SK-N-SH (cell line): Measurements from ENCODE around the gene CHST13. TPM values are rescaled to one million over a fixed set of nuclear protein-coding genes. Genes with fewer than 3 reads are reported as not detected.

Experiments used
- CTCF ChIA-PET: fragments of 300-600, 350-600 bp; formaldehyde crosslinking; extraction: SDS; loops from one replicate; lab custom pipeline; 2021; lab: Yijun Ruan, JAX
- POLR2A ChIA-PET: fragments of 350-600 bp; sonication (Branson Sonifier 250); formaldehyde crosslinking; extraction: SDS; loops from one replicate; lab custom pipeline; 2020; ENCODE audit warnings: antibody characterized with exemption, inconsistent platforms; lab: Yijun Ruan, JAX
- DNase-seq: peaks from one replicate; pipeline ENCODE4 v3.0.0; 2012
- H2AFZ ChIP-seq: fragments of 200-600 bp; sonication (generic); 2 replicates; pipeline ENCODE4 v1.8.1; 2016; ENCODE audit warnings: antibody characterized with exemption, mild to moderate bottlenecking, low read depth
- H3F3A ChIP-seq: fragments of 200-600 bp; sonication (generic); replicated peaks from 2 replicates; pipeline ENCODE3; 2016; ENCODE audit warnings: antibody characterized with exemption, mild to moderate bottlenecking; ENCODE audit not compliant: insufficient read depth
- H3K27ac ChIP-seq, 2 experiments: fragments of 200-500 bp in 1 of 2; fragments of 200-600 bp in 1 of 2; sonication (Bioruptor generic) in 1 of 2; sonication (generic), shearing (Covaris generic) in 1 of 2; 2 replicates each; pipeline versions ENCODE4 v1.5.1 to v1.6.1; 2014 to 2016; ENCODE audit warnings: low read depth in 2 of 2, inconsistent platforms in 1 of 2, low read length in 1 of 2, mild to moderate bottlenecking in 1 of 2, mixed read lengths in 1 of 2
- H3K27me3 ChIP-seq: fragments of 200-600 bp; sonication (generic), shearing (Covaris generic); 2 replicates; pipeline ENCODE4 v1.6.1; 2016; ENCODE audit warnings: mixed run types; ENCODE audit not compliant: insufficient read depth
- H3K36me3 ChIP-seq, 2 experiments: fragments of 200-500 bp in 1 of 2; fragments of 200-600 bp in 1 of 2; sonication (Bioruptor generic) in 1 of 2; sonication (generic) in 1 of 2; replicated peaks in 1 of 2; 2 replicates each; pipeline versions ENCODE3 to v1.5.1; 2014 to 2016; ENCODE audit warnings: low read length in 1 of 2, mild to moderate bottlenecking in 1 of 2; ENCODE audit not compliant: insufficient read depth in 2 of 2, control insufficient read depth in 1 of 2
- H3K4me1 ChIP-seq, 2 experiments: fragments of 200-500 bp in 1 of 2; fragments of 200-600 bp in 1 of 2; sonication (Bioruptor generic) in 1 of 2; sonication (generic), shearing (Covaris generic) in 1 of 2; 2 replicates each; pipeline versions ENCODE4 v1.5.1 to v1.6.1; 2014 to 2016; ENCODE audit warnings: low read depth in 1 of 2, low read length in 1 of 2, mixed run types in 1 of 2; ENCODE audit not compliant: insufficient read depth in 2 of 2, control insufficient read depth in 1 of 2
- H3K4me2 ChIP-seq: fragments of 200-600 bp; sonication (generic), shearing (Covaris generic); 2 replicates; pipeline ENCODE4 v1.6.1; 2017; ENCODE audit warnings: mixed run types
- H3K4me3 ChIP-seq, 2 experiments: fragments of 200-500 bp in 1 of 2; fragments of 200-600 bp in 1 of 2; sonication (Bioruptor generic) in 1 of 2; sonication (generic), shearing (Covaris generic) in 1 of 2; 2 replicates each; pipeline versions ENCODE4 v1.5.1 to v1.8.1; 2014 to 2016; ENCODE audit warnings: low read depth in 2 of 2, inconsistent platforms in 1 of 2, low read length in 1 of 2, mild to moderate bottlenecking in 1 of 2, mixed read lengths in 1 of 2, moderate library complexity in 1 of 2
- H3K79me2 ChIP-seq: fragments of 200-600 bp; sonication (generic); 2 replicates; pipeline ENCODE4 v1.8.1; 2017; ENCODE audit warnings: mild to moderate bottlenecking; ENCODE audit not compliant: insufficient read depth
- H3K9ac ChIP-seq: fragments of 200-600 bp; sonication (generic); 2 replicates; pipeline ENCODE4 v1.6.1; 2017; ENCODE audit warnings: mixed run types
- H3K9me2 ChIP-seq: fragments of 200-600 bp; sonication (generic); 2 replicates; pipeline ENCODE4 v1.6.1; 2017; ENCODE audit warnings: mixed run types
- H3K9me3 ChIP-seq: fragments of 200-600 bp; sonication (generic); 2 replicates; pipeline ENCODE4 v1.6.1; 2017; ENCODE audit warnings: mixed run types, mild to moderate bottlenecking, moderate library complexity
- H4K20me1 ChIP-seq: fragments of 200-600 bp; sonication (generic); 2 replicates; pipeline ENCODE4 v1.6.1; 2017; ENCODE audit warnings: mild to moderate bottlenecking, mixed run types; ENCODE audit not compliant: insufficient read depth
- CHD2 ChIP-seq: fragments of 150-350 bp; IDR thresholded peaks from 2 replicates; pipeline ENCODE4 v1.6.1; 2018; ENCODE audit warnings: low read length; ENCODE audit not compliant: partially characterized antibody
- EZH2phosphoT487 ChIP-seq: fragments of 200-600 bp; sonication (generic); IDR thresholded peaks from 2 replicates; pipeline ENCODE4 v1.6.1; 2017; ENCODE audit warnings: low read depth, mixed run types, mild to moderate bottlenecking, antibody characterized with exemption, moderate library complexity, borderline replicate concordance
- FOSL2 ChIP-seq: IDR thresholded peaks from 2 replicates; pipeline ENCODE4 v1.4.0; 2012; ENCODE audit warnings: low read depth, mild to moderate bottlenecking, moderate library complexity, borderline replicate concordance
- IRF3 ChIP-seq: fragments of 150-350 bp; IDR thresholded peaks from 2 replicates; pipeline ENCODE4 v1.6.1; 2016; ENCODE audit warnings: mild to moderate bottlenecking, low read depth, low read length
- JUND ChIP-seq: IDR thresholded peaks from 2 replicates; pipeline ENCODE4 v1.4.0; 2012
- NRF1 ChIP-seq: IDR thresholded peaks from 2 replicates; pipeline ENCODE4 v1.6.1; 2012; ENCODE audit warnings: low read depth, mild to moderate bottlenecking, low read length
- POLR2AphosphoS5 ChIP-seq: IDR thresholded peaks from 2 replicates; pipeline ENCODE4 v1.6.1; 2012; ENCODE audit warnings: low read depth, low read length
- RAD21 ChIP-seq: IDR thresholded peaks from 2 replicates; pipeline ENCODE4 v1.6.1; 2012; ENCODE audit warnings: mild to moderate bottlenecking, low read length
- RCOR1 ChIP-seq: fragments of 150-350 bp; IDR thresholded peaks from 2 replicates; pipeline ENCODE4 v1.6.1; 2017; ENCODE audit warnings: antibody characterized with exemption, low read length
- RFX5 ChIP-seq: IDR thresholded peaks from 2 replicates; pipeline ENCODE4 v1.6.1; 2012; ENCODE audit warnings: mild to moderate bottlenecking, improper control_type of control experiment, low read length
- SIN3A ChIP-seq: IDR thresholded peaks from 2 replicates; pipeline ENCODE4 v1.6.1; 2012; ENCODE audit warnings: low read depth, mild to moderate bottlenecking, low read length, moderate library complexity, borderline replicate concordance
- TAF1 ChIP-seq: IDR thresholded peaks from 2 replicates; pipeline ENCODE4 v1.6.1; 2012; ENCODE audit warnings: low read depth, mild to moderate bottlenecking, low read length, moderate library complexity, borderline replicate concordance
- TCF12 ChIP-seq: IDR thresholded peaks from 2 replicates; pipeline ENCODE4 v1.4.0; 2012
- USF1 ChIP-seq: IDR thresholded peaks from 2 replicates; pipeline ENCODE4 v1.4.0; 2012; ENCODE audit warnings: low read depth, borderline replicate concordance
- YY1 ChIP-seq: IDR thresholded peaks from 2 replicates; pipeline ENCODE4 v1.4.0; 2012; ENCODE audit warnings: low read depth, mild to moderate bottlenecking
- WGBS: methylation state at CpG from one replicate; pipeline ENCODE4 v1.1.6; 2017; ENCODE audit warnings: low lambda C conversion rate; 5-methylcytosine and 5-hydroxymethylcytosine counted together
- polyA plus RNA-seq, 3 experiments: library from polyadenylated mRNA; depleted of rRNA; stranded (reverse); fragments of >200 nt; gene quantifications; 2 replicates each; pipeline ENCODE4 v1.2.3, GENCODE V29; 2012
- TF ChIP-seq, protein P1 (sequence below): IDR thresholded peaks from 2 replicates; pipeline ENCODE4 v1.4.0; 2012; ENCODE audit warnings: low read depth
- TF ChIP-seq, protein P2 (sequence below): IDR thresholded peaks from 2 replicates; pipeline ENCODE4 v1.6.1; 2012; ENCODE audit warnings: mild to moderate bottlenecking, low read depth, low read length, moderate library complexity
- TF ChIP-seq, protein P3 (sequence below): IDR thresholded peaks from 2 replicates; pipeline ENCODE4 v1.4.0; 2012; ENCODE audit warnings: low read depth, borderline replicate concordance
- TF ChIP-seq, protein P4 (sequence below): fragments of 150-350 bp; IDR thresholded peaks from 2 replicates; pipeline ENCODE4 v1.6.1; 2017; ENCODE audit warnings: antibody characterized with exemption, low read length, low read depth, borderline replicate concordance

The CHST13 gene
- polyA plus RNA-seq, 1 of the 3 experiments (the other 2 are of a cell fraction) = 0.41 TPM

GRCh38 chr3:126486360-126486847 is 37.6 kb upstream of the CHST13 start:
- CTCF ChIA-PET = no interaction called here
- H2AFZ ChIP-seq = no peak overlapping the region
- TF ChIP-seq POLR2AphosphoS5 (no peak), RAD21 (no peak), IRF3 (no peak), TAF1 (no peak), SIN3A (no peak), YY1 (no peak), CHD2 (no peak), EZH2phosphoT487 (no peak)
- TF ChIP-seq, protein P1, sequence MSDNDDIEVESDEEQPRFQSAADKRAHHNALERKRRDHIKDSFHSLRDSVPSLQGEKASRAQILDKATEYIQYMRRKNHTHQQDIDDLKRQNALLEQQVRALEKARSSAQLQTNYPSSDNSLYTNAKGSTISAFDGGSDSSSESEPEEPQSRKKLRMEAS = no peak
- TF ChIP-seq, all 33 proteins: peak for 0
- Histone ChIP-seq H3K4me3 (no peak overlapping the region), H3K4me1 (peaks cover 0 to 21% of the 10 kb centered on the region in 2 experiments; a peak in 1 of 4 replicates), H4K20me1 (no peaks in the 10 kb centered on the region), H3K27ac (no peak overlapping the region), H3K9me3 (no peaks in the 10 kb centered on the region), H3K36me3 (no peaks in the 10 kb centered on the region), H3K9ac (no peak overlapping the region), H3K27me3 (peaks cover 7% of the 10 kb centered on the region), H3F3A (no peaks in the 10 kb centered on the region), H3K9me2 (no peaks in the 10 kb centered on the region), H3K4me2 (no peak overlapping the region), H3K79me2 (no peaks in the 10 kb centered on the region)
- WGBS = 90% methylated on average over 14 of the region's 14 CpGs
- DNase-seq = no peak
- POLR2A ChIA-PET = no interaction called here

GRCh38 chr3:126487151-126487771 is 36.7 kb upstream of the CHST13 start:
- H3K4me2 ChIP-seq = no peak overlapping the region
- no peaks in the 10 kb centered on the region for H3K9me3 ChIP-seq
- no peak overlapping the region for H3K4me3 ChIP-seq
- no peak for DNase-seq
- no peaks in the 10 kb centered on the region for H3K9me2 ChIP-seq
- POLR2A ChIA-PET = no interaction called here
- WGBS = 82% methylated on average over 17 of the region's 17 CpGs
- CTCF ChIA-PET = interaction anchor here (1.0 to 1.3 kb wide), 3 partner anchors 11 to 36 kb away, joined by 3 to 4 read pairs (median 3); partner anchors contain the start of gene CHST13
- no peak overlapping the region for H3K9ac ChIP-seq
- H4K20me1 ChIP-seq = no peaks in the 10 kb centered on the region
- peaks cover 0 to 12% of the 10 kb centered on the region in 2 experiments; a peak in 1 of 4 replicates for H3K4me1 ChIP-seq
- peaks cover 7% of the 10 kb centered on the region for H3K27me3 ChIP-seq
- H3F3A ChIP-seq = no peaks in the 10 kb centered on the region
- H3K36me3 ChIP-seq = no peaks in the 10 kb centered on the region
- no peak overlapping the region for H3K27ac ChIP-seq
- no peak overlapping the region for H2AFZ ChIP-seq
- H3K79me2 ChIP-seq = no peaks in the 10 kb centered on the region
- TF ChIP-seq TCF12 (no peak), RCOR1 (no peak), JUND (no peak), USF1 (no peak), RFX5 (no peak), NRF1 (no peak), FOSL2 (no peak)
- TF ChIP-seq, protein P2, sequence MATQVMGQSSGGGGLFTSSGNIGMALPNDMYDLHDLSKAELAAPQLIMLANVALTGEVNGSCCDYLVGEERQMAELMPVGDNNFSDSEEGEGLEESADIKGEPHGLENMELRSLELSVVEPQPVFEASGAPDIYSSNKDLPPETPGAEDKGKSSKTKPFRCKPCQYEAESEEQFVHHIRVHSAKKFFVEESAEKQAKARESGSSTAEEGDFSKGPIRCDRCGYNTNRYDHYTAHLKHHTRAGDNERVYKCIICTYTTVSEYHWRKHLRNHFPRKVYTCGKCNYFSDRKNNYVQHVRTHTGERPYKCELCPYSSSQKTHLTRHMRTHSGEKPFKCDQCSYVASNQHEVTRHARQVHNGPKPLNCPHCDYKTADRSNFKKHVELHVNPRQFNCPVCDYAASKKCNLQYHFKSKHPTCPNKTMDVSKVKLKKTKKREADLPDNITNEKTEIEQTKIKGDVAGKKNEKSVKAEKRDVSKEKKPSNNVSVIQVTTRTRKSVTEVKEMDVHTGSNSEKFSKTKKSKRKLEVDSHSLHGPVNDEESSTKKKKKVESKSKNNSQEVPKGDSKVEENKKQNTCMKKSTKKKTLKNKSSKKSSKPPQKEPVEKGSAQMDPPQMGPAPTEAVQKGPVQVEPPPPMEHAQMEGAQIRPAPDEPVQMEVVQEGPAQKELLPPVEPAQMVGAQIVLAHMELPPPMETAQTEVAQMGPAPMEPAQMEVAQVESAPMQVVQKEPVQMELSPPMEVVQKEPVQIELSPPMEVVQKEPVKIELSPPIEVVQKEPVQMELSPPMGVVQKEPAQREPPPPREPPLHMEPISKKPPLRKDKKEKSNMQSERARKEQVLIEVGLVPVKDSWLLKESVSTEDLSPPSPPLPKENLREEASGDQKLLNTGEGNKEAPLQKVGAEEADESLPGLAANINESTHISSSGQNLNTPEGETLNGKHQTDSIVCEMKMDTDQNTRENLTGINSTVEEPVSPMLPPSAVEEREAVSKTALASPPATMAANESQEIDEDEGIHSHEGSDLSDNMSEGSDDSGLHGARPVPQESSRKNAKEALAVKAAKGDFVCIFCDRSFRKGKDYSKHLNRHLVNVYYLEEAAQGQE = no peak
- TF ChIP-seq, protein P3, sequence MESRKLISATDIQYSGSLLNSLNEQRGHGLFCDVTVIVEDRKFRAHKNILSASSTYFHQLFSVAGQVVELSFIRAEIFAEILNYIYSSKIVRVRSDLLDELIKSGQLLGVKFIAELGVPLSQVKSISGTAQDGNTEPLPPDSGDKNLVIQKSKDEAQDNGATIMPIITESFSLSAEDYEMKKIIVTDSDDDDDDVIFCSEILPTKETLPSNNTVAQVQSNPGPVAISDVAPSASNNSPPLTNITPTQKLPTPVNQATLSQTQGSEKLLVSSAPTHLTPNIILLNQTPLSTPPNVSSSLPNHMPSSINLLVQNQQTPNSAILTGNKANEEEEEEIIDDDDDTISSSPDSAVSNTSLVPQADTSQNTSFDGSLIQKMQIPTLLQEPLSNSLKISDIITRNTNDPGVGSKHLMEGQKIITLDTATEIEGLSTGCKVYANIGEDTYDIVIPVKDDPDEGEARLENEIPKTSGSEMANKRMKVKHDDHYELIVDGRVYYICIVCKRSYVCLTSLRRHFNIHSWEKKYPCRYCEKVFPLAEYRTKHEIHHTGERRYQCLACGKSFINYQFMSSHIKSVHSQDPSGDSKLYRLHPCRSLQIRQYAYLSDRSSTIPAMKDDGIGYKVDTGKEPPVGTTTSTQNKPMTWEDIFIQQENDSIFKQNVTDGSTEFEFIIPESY = no peak
- TF ChIP-seq, protein P4, sequence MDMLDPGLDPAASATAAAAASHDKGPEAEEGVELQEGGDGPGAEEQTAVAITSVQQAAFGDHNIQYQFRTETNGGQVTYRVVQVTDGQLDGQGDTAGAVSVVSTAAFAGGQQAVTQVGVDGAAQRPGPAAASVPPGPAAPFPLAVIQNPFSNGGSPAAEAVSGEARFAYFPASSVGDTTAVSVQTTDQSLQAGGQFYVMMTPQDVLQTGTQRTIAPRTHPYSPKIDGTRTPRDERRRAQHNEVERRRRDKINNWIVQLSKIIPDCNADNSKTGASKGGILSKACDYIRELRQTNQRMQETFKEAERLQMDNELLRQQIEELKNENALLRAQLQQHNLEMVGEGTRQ = no peak
